HUDEP-2 (cell line): ENCODE results near the gene ARHGEF39.

Source experiments
- DNase-seq, 76 experiments: peaks; one replicate each; lab custom pipeline; 2025; ENCODE audit not compliant: unreplicated experiment in 76 of 76; lab: John Stamatoyannopoulos, UW

ARHGEF39 gene, protein sequence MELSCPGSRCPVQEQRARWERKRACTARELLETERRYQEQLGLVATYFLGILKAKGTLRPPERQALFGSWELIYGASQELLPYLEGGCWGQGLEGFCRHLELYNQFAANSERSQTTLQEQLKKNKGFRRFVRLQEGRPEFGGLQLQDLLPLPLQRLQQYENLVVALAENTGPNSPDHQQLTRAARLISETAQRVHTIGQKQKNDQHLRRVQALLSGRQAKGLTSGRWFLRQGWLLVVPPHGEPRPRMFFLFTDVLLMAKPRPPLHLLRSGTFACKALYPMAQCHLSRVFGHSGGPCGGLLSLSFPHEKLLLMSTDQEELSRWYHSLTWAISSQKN

DNA sequence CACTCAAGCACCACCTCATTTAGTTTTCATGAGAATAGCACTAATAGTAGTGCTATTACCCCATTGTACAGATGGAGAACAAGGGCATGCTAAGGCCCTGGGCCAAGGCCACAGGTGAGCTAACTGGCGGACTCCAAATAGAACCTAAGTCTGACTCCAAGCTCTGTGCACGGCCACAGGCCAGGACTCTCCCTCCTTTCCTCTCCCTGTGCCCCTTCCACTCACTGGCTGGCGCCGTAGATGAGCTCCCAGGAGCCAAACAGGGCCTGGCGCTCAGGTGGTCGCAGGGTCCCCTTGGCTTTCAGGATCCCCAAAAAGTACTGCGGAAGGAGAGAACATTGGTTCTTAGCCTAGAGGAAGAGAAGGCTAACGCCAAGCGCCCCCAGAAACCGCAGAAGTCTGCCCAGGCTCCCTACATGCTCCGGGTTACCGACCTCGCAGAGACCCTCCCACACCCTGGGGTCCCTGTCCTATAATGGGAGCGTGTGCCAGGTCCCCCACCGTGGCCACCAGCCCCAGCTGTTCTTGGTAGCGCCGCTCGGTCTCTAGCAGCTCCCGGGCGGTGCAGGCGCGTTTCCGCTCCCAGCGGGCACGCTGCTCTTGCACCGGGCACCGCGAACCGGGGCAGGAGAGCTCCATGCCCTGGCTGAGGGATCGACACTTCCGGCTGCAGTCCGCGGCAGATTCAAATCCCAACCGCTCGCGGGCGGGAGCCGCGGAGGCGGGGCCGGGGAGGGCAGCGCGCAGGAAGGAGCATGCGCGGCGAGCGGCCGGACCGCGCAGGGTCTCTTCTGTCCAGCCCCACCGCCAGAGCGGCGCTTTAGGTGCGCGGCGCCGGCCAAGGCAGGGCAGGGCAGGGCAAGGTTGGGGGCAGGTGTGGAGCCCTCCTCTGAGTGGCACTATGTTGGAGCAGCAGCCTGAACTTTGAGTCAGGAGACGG is at the start of gene ARHGEF39:
ARHGEF39 (minus strand) TSS at position 665 of the 940 bp plus-strand sequence; CDS start at position 639, 26 bp downstream.
- DNase-seq: peak in 71 of 76 experiments; percentile 16 to 83 (median 67)

DNA sequence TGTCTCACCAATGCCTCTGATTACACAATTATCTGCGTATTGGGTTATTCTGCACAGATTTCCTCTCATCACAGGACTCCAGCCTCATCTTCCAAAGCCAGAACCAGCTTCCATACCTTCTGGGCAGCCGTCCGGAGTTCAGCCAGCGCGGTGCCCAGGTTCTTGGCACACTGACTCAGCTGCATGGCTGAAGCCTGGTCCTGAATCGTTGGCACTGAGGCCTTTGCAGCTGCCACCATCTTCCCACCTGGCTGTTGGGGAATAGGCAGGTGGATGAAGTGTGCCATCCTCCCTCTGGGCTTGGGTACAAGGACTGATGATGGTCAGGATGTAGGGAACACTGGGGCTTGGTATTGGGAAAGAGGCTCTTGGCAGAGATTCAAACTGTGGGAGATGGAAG is 49.1 kb upstream of the ARHGEF39 start:
- no peak for DNase-seq

DNA sequence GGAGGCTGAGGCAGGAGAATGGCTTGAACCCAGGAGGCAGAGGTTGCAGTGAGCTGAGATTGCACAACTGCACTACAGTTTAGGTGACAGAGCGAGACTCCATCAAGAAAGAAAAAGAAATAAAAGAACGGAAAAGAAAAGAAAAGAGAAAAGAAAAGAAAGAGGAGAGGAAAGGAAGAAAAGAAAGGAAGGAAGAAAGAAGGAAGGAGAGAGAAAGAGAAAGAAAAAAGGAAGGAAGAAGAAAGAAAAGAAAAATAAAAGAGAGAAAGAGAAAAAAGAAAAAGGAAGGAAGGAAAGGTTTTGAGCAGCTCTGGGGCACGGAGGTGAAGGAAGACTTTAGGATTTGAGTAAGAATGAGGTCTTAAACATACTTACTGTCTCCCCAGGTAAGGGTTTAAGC is 48.6 kb upstream of the ARHGEF39 start:
- DNase-seq: no peak

DNA sequence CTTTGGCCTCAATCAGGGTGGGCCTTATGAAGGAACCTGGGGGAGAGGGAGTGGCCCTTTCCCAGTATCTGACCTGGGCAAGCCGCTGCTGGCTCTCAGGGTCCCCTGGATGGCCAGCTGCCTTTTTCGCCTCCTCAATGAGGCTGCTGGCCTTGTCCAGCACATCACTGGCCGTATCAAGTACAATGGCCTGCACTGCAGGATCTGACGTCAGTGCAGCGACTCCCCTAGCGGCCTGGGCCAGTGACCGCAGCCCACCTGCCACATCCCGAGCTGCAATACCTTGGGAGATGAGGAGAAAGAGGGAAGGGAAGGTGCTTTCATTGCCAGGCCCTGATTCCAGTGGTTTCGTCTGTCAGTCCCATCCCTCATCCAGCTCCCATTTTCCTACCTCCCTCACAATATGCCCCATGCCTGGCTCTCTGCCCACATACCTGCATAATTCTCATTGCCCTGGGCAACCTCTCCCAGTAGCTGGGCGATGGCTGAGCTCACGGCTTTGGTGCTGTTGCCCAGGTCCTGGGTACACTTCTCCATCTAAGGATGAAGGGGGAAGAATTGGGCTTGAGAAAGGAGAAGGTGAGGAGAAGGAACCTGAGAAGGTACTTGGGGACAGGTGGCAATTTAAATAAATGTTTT is 47.9 kb upstream of the ARHGEF39 start:
- DNase-seq: no peak

DNA sequence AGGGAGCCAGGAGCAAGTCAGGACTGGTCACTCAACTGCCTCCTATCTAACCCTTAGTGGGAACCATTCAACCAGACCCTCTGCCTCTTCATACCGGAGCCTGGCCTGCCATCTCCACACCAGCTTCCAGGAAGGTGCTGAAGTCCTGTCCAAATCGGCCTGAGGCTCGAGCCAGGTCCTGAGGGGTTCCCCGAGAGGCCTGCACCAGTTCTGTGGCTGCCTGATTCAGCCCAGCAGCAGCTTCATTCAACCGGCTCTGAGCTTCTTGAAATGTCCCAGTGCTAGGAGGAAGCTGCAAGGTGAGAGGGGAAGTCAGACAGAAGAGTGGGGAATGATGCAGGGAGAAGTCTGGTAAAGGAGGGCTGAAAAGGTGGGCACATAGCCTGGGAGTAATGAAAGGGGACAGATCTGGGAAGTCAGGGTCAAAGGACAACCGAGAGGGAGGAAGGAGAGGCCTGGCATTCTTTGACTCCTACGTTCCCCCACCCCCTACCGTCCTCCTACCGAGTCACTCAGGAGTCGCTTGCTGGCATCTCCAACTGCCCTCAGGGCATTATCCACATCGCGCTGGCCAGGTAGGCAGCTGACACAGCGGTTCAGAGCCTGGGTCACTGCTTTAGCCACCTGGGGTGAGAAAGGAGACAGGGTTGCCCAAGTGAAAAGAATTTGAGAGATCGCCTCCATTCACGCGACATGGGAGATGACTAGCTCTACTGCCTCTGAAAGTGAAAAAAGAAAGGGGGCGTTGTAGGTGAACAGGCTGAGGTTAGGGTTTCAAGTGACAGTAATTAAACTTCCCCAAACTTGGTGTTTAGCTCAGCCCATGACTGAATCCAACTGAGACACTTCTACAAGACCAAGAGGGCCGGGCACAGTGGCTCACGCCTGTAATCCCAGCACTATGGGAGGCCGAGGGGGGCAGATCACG is 46.8 kb upstream of the ARHGEF39 start:
- no peak for DNase-seq

DNA sequence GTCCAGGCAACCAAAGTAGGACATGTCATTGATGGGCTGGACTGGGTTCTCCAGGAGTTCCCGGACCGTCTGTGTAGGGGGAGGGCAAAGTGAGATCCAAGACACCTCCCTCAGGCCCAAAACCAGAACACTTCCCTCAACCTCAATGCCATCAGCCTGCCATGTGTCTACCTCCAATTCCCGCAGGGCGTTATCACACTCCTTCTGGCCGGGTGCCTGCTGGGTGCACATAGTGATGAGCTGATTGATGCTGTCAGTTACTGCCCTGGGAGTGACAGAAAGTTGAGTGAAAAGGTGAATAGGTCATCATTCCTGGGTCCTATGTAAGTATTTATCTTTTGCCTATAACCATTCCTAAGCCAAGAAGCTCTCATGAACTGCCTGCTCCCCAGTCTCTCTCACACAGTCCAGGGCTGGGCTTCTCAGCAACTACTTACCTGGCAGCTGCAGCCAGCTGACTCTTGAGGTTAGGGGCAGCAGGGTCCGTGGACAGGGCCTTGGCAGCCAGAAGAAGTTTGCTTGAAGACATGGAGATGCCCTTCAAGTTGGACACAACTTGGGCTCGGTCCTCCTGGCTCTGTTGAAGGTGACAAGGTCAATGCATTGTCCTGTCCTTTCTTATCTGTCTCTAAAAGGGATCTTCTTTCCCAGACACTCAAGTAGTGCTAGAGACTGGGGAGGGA is 46.0 kb upstream of the ARHGEF39 start:
- no peak for DNase-seq

DNA sequence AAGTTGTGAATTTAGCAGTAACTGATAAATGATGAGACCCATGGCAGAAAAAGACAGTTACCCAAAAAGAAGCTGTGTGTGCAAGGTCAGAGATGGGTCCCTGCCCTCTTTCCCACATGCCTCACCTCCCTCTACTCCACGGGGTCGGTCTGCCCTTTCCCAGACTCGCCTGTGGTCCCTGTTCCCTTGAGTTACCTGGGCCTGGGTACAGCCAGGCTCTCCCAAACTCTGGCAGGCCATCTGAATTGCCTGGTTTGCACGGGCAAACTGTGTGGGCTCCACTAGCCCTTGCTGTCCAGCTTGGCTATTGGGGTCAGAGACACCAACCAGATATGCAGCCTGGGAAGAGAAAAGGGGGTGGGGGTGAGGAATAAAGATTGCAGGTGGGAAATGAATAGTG is 43.2 kb upstream of the ARHGEF39 start:
- no peak for DNase-seq

DNA sequence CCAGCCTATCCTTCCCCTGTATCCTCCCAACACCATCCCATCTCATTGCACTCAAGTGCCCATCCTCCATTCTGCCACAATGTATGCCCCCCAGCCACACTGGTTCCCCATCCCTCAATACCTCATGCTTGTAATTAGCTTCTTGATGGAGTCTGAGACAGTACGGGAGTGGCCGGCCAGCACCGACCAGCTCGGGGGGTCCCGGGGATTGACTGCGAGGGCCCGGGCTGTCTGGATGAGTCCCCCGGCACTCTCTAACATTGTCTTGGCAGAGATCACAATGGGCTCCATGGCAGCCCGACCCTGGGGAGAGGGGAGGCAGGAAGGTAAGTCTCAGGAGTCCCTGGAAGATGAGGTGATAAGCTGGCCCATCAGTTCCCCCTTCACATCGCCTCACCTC is 42.0 kb upstream of the ARHGEF39 start:
- no peak for DNase-seq

DNA sequence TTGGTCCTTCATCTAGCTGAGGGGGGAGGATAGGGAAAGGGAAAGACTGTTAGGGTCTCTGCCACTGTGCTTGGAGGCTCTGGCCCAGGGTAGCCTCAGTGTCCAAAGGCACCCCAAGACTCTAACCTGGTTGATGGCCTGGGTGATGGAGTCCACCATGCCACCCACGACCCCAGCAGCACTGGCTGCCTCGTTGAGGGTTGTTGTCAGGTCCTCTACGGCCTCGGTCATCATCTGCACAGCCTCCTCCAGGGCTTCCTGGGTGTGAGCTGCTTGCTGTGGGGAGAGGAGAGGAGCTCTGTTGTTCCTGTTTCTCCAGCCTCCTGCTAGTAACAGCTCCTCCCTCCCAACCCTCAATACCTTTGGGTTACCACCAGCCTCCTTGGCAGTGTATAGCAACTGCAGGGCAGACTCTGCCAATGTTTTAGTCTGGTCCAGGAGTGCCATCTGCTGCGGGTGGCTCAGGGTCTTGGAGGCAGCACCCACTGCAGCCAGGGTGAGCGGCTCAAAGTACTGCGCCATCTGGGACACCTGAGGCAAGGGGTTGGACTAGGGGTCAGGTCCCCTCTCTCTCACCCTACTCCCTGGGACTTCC is 40.9 kb upstream of the ARHGEF39 start:
- DNase-seq: no peak

DNA sequence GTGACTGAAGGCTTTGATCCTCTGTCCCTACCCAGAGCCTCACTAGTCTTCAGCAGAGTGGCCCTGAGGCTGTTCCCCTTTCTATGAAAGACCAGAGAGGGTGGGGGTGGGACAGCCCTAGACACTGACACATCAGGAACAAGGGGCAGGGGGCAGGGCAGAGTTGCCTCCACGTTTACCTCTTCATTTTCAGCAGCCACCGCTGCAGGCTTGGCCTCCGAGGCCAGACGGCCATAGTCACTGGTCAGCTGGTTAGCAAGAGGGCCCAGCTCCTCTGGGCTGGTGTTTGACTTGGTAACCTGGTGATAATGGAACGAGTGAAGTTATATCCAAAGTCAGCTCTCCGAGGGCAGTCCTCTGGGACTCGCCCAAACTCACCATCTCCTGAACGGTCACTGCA is 40.4 kb upstream of the ARHGEF39 start:
- no peak for DNase-seq

DNA sequence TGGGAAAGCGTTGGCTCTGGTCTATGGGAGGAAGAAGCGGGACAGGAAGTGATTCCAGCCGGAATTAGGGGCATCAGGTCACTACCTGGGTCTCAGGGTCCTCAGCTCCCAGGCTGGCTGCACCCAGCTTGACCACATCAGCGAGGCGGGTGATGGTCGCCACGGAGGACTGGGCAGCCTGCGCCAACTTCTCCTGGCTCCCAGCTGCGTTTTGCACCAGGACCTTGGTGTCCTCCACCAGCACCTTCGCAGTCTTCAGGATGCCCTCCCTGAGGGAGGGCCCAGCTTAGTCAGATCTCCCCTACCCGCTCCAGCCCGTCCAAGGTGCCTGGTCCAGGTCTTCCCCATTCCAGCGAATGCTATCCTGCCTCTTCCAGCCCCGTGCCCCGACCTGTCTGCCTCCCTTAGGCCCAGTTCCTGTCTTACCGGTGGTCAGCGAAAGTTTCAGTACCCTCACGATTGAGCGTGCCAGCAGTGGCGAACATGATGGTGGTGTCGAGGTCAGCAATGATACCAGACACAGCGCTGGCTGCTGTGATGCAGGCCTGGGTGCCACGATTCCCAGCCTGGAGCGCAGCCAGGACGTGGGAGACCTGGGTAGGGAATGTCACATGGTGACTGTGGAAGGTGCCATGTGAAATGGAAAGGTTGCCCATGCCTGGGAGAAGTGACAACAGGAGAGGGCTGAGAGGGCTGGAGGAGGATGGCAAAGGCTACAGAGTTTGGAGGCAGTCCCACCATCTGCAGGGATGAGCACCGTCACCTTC is 39.1 kb upstream of the ARHGEF39 start:
- no peak for DNase-seq

DNA sequence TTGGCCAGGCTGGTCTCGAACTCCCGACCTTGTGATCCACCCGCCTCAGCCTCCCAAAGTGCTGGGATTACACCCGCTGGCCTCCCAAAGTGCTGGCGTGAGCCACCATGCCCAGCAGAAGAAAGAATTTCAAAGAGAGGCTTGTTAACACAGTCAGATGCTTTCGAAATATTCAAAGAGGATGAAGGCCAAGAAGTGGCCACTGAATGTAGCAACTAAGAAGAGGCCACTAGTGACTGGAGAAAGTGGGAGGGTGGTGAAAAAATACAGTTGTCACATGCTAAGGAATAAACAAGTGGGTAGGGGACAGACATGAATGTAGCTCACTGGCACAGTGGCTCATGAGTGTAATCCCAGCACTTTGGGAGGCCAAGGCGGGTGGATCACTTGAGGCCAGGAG is 37.7 kb upstream of the ARHGEF39 start:
- DNase-seq: no peak

DNA sequence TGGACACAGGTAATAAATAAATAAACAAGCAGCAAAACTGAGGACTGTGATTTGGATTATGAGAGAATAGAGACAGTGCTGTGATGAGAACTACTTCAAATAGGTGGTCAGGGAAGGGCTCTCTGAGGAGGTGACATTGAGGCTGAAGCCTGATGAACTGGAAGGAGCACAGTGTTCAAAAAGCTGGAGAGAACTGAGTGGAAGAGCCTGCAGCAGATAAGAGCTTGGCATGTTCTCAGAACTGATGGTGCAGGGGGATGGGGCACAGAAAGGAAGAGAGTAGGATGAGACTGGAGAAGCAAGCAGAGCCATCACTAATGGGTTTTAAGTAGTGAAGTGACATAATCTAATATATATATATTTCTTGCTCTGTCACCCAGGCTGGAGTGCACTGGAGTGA is 35.9 kb upstream of the ARHGEF39 start:
- no peak for DNase-seq

DNA sequence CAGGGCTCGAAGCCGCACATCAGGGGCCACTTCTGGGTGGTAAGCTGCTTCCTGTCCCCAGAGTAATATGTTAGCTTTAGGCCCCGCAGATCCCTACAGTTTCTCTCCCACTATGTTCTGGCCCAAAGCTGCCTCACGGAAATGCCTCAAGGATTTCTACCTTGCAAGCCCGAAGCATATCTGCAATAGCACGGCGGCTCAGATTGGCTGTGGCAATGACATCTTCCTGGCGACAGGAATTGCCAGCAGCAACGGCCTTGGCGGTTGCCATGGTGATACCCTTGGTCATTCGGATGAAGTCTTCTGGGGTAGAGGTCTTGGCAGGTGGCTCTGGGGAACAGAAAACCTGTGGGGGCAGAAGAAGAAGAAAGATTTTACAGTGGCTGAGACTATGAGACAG is 35.0 kb upstream of the ARHGEF39 start:
- no peak for DNase-seq

DNA sequence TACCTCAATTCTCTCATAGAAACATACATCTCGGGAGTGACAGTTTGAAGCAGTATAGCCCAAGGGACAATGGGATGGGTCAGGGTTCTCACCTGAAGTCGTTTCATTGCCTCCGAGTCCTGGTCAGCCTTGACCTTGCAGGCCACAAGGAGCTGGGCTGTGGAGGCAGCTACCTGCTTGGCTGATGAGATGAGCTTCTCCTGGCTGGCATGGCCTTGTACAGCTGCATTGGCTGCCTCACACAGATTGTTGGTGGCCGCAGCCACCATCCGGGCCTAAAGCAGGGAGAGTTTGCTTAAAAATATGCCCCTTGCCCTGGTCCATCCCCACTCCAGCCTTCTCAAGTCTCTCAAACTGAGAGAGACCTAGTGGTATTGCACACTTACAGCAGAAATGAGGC is 33.2 kb upstream of the ARHGEF39 start:
- no peak for DNase-seq

DNA sequence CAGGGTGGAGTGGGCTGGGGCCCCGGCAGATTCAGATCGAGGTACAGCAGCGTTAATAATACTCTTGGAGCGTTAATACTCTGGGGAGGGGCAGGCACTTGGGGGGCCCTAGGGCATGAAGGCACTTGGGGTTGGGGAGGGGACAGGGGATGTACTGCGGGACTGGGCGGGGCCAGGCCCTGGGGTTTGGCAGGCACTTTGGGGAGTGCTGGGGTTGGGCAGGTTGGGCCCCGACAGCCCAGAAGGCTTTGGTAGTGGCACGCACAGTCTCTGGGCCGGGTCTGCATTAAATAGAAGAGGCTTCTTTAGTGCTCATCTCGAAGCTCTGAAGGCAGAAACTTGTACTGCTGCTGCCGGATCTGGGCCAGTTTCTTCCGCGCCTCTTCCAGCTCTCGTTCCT is 32.5 kb upstream of the ARHGEF39 start:
- no peak for DNase-seq

DNA sequence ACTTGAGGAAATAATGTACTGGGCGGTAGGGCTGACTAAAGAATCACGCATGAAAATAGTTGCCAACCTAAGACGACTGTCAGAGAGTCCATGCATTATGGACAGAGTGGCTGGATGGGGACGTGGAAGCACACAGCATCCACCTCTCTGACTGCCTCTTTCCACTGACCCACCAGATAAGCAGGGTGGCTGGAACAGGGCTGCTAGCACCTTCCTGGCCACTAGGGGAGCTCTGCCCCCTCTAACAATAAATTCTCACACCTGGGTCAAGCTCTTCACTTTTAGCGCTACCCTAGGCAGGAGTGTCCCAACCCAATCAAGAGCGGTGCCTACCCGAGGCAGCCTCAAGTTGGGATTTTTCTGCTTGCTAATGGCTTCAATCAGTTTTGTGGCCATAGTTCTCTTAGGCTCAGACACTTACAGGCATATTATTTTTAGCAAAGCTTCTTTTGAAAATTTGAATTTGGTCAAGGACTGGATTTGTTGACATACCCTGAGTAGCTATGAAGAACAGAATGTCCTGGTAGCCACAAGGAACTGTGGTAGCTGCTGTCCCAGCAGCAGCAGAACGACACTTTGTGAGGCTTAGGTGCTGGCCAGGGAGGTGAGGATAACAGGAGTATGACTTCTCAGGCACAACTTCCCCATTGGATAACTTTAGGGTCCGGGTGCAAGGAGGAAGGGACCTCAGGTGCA is 31.7 kb upstream of the ARHGEF39 start:
- peak in 53 of 76 experiments; percentile 3 to 62 (median 27) for DNase-seq

DNA sequence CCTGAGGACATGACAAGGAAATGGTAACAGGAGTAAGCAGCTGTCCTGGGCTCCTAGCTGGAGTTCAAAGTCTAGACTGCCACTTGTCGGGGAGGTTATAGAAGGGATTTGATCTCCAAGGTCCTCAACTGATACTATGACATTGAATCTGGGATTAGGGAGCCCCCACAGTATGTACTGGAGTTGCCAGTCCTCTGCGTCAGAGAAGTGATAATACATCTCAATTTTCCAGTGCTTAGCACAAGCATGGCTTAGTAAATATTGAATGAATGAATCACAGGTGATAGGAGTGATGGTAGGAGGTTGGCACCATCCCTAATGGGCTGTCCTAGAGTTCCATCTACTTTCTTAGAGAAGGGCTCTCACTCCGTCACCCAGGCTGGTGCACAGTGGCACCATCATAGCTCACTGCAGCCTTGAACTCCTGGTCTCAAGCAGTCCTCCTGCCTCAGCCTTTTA is 31.0 kb upstream of the ARHGEF39 start:
- DNase-seq: no peak
